ENCODE results near the gene DOCK7.
"Not testable (repeated sequence)": the region's sequence is repeated elsewhere in the genome, so short reads cannot be mapped to it uniquely, and the experiment has no call there.

Gene DOCK7

GRCh38 chr1:62691062-62691844 lies 3.1 kb upstream of the DOCK7 start:
- no peak for TF ChIP-seq CTCF (conservative IDR thresholded peaks at IDR 0.05; ENCODE audit: low read length)
- DNase-seq (ENCODE audit: low read depth): no peak
- no peak overlapping the region for H3K4me3 ChIP-seq (ENCODE audit: low read length)

DNA sequence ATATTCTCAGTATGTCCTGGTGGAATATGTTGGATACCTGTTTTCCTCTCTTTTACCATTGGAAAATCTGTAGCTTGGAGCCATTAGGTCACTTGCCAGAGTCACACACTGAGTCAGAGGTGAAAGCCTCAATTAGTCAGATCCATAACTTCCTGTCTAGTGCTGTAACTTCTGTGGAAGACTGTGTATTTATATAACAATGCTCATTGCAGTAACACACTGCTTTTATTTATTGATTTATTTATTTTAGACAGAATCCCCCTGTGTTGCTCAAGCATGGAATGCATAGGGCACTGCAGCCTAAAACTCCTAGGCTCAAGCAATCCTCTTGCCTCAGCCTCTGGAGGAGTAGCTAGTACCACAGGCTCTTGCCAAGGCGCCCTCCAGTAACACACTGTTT lies 1.3 kb upstream of the DOCK7 start:
- DNase-seq (ENCODE audit: low read depth): peak; percentile 78
- no peak for TF ChIP-seq CTCF (conservative IDR thresholded peaks at IDR 0.05; ENCODE audit: low read length)
- no peak overlapping the region for H3K4me3 ChIP-seq (ENCODE audit: low read length)

DNA sequence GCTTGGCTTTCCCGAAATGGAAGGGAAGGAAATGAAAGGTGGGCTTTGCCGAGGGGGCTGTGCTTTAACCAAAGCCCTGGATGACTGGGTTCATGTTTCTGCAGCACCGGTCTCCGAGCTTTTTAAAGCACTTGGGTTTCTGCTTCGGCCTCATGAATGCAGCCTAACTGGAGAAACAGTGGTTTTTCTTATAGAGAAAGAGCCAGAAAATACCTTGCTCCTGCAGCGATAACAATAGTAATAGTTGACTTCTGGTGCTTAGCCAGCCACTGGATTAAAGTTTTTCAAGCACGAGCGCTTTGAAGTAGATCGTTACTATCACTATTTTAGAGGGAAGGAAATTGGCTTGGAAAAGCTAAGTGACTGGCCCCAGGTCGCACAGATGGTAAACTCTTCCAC lies 500 bp upstream of the DOCK7 start:
- TF ChIP-seq CTCF (conservative IDR thresholded peaks at IDR 0.05; ENCODE audit: low read length): no peak
- DNase-seq (ENCODE audit: low read depth): no peak
- H3K4me3 ChIP-seq (ENCODE audit: low read length): peak overlapping the region; percentile 82

DNA sequence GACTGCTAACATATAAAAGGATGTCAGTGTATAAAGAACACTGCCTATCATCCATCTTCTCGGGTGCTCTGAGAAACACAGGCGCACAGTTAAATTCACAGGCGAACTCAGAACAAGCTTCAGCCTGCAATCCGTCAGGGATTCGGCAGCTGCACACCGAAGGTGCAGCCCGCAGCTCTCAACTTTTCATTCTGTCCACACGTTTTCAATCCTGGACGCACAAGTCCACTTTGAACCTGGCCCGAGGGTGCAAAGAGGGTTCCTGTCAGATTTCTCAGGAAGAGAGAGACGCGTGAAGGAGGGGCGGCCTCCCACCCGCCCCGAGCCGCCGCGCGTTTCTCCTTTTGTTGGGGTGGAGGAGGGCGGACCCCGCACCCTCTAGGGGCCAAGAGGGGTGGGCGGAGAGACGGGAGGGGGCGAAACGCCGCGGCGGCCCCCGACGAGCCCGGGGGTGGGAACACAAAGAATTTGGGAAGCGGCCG lies 724 bp downstream of the DOCK7 start:
- peak; percentile 35 for DNase-seq (ENCODE audit: low read depth)
- no peak for TF ChIP-seq CTCF (conservative IDR thresholded peaks at IDR 0.05; ENCODE audit: low read length)
- peak overlapping the region; percentile 82 for H3K4me3 ChIP-seq (ENCODE audit: low read length)

DNA sequence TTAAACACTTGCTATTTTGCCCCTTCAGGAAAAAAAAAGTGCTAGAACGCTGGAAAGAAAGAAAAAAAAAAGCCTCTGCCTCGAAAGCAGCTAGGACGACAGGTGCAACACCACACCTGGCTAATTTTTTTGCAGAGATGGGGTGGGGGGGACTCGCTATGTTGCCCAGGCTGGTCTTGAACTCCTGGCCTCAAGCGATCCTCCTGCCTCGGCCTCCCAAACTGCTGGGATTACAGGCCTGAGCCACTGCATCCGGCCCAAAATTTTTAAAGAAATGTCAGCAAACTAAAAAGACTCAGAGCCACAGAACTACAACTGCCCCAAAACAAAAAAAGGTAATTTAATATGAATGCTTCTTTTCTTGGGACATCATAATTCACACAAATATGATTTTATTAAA lies 1.4 kb downstream of the DOCK7 start:
- TF ChIP-seq CTCF (conservative IDR thresholded peaks at IDR 0.05; ENCODE audit: low read length): no peak
- peak overlapping the region; percentile 82 for H3K4me3 ChIP-seq (ENCODE audit: low read length)
- no peak for DNase-seq (ENCODE audit: low read depth)

- peak; percentile 20 for DNase-seq (ENCODE audit: low read depth)
- no peak overlapping the region for H3K4me3 ChIP-seq (ENCODE audit: low read length)
- no peak for TF ChIP-seq CTCF (conservative IDR thresholded peaks at IDR 0.05; ENCODE audit: low read length)
Observed at GRCh38 chr1:62685431-62685859, 2.7 kb downstream of the DOCK7 start.

DNA sequence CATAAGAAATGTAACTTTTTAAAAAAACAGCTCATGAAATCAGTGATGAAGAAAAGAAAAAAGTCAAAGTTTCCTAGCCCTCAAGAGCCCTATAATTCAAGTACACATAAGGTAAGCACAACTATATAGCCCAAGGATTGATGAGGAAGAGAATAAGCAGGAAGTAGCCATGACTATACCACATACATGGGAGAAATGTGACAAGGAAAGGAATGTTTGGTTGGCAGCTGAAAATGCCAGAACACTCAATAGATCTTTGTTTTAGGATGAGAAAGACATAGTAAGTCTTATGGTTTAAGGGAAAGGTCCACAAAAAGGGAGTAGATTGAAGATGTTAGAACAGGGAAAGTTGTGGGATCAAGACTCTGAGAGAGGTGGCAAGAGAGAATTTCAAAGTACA lies 5.7 kb downstream of the DOCK7 start:
- no peak overlapping the region for H3K4me3 ChIP-seq (ENCODE audit: low read length)
- TF ChIP-seq CTCF (conservative IDR thresholded peaks at IDR 0.05; ENCODE audit: low read length): no peak
- peak; percentile 45 for DNase-seq (ENCODE audit: low read depth)

- not testable (repeated sequence) for DNase-seq (ENCODE audit: low read depth)
Observed at GRCh38 chr1:62680992-62681391, 7.2 kb downstream of the DOCK7 start.

GRCh38 chr1:62677822-62678221 lies 10.4 kb downstream of the DOCK7 start:
- DNase-seq (ENCODE audit: low read depth); H3K4me3 ChIP-seq (ENCODE audit: low read length): not testable (repeated sequence)

More at GRCh38 chr1:62680992-62681391, 7.2 kb downstream of the DOCK7 start:
- not testable (repeated sequence) for H3K4me3 ChIP-seq (ENCODE audit: low read length)

Measured in AG10803 (cell line).